Ammon's horn (tissue), 1 donor: Measurements from ENCODE around the gene MAML3.

Source experiments
- DNase-seq: peaks from one replicate; pipeline ENCODE4 v3.0.0-alpha.2; 2016; ENCODE audit warnings: low spot score

MAML3 gene

GRCh38 chr4:139899346-139899745, 254.6 kb downstream of the MAML3 start:
- no peak for DNase-seq

- DNase-seq: no peak
These were observed 255.7 kb downstream of the MAML3 start for GRCh38 chr4:139898293-139898692.

GRCh38 chr4:139896091-139896604, 257.8 kb downstream of the MAML3 start:
- DNase-seq: no peak

- DNase-seq: no peak
These were observed 260.2 kb downstream of the MAML3 start for GRCh38 chr4:139893801-139894200.

- no peak for DNase-seq
These were observed 260.8 kb downstream of the MAML3 start for GRCh38 chr4:139892973-139893736.

- DNase-seq: no peak
These were observed 263.2 kb downstream of the MAML3 start for GRCh38 chr4:139890816-139891215.

GRCh38 chr4:139889901-139890300, 264.1 kb downstream of the MAML3 start:
- no peak for DNase-seq

GRCh38 chr4:139889264-139889663, 264.7 kb downstream of the MAML3 start:
- DNase-seq: no peak

- no peak for DNase-seq
These were observed 265.8 kb downstream of the MAML3 start for GRCh38 chr4:139887962-139888735.

- DNase-seq: no peak
These were observed 266.6 kb downstream of the MAML3 start for GRCh38 chr4:139887376-139887802.

GRCh38 chr4:139886798-139887197, 267.2 kb downstream of the MAML3 start:
- DNase-seq: no peak

GRCh38 chr4:139884438-139884837, 269.5 kb downstream of the MAML3 start:
- peak; percentile 42 for DNase-seq

GRCh38 chr4:139880841-139881240, 273.1 kb downstream of the MAML3 start:
- DNase-seq: no peak

GRCh38 chr4:139878050-139878449, 275.9 kb downstream of the MAML3 start:
- DNase-seq: no peak

- no peak for DNase-seq
These were observed 277.5 kb downstream of the MAML3 start for GRCh38 chr4:139876337-139876941.

GRCh38 chr4:139875411-139875825, 278.6 kb downstream of the MAML3 start:
- no peak for DNase-seq

GRCh38 chr4:139873111-139873860, 280.7 kb downstream of the MAML3 start:
- no peak for DNase-seq

GRCh38 chr4:139872274-139872673, 281.7 kb downstream of the MAML3 start:
- no peak for DNase-seq

- DNase-seq: no peak
These were observed 284.2 kb downstream of the MAML3 start for GRCh38 chr4:139869810-139870209.

- DNase-seq: no peak
These were observed 287.6 kb downstream of the MAML3 start for GRCh38 chr4:139866276-139866962.

- no peak for DNase-seq
These were observed 288.4 kb downstream of the MAML3 start for GRCh38 chr4:139865537-139865936.
